ENCODE measurements around the gene TMEM221. TPM values are rescaled to one million over a fixed set of nuclear protein-coding genes. Genes with fewer than 3 reads are reported as not detected.

TMEM221 gene
- total RNA-seq (2011; cell fraction: chromatin; rRNA removed; ENCODE audit: low replicate concordance): 0.62 TPM in 1 of 2 replicates, not detected in the other
- 0.26 TPM in 1 of 2 replicates, not detected in the other for total RNA-seq (2011; cell fraction: nucleolus; rRNA removed)
- 0.22 TPM in 1 of 2 replicates, not detected in the other for total RNA-seq (2011; cell fraction: nucleoplasm; rRNA removed)
- total RNA-seq (2014; rRNA removed) (not detected in 2 replicates), total RNA-seq (2014; rRNA removed; fragmentation: Illumina TruSeq; extraction: Trizol) (not detected in 2 replicates), total RNA-seq (2015; rRNA removed; fragmentation: Illumina TruSeq; extraction: Trizol) (not detected in 2 replicates), total RNA-seq (2021) (not detected in 2 replicates), polyA plus RNA-seq (2011; rRNA removed) (0.15 and 0.35 TPM in 2 replicates), polyA plus RNA-seq (2014; fragmentation: Illumina TruSeq; extraction: Trizol) (not detected in 2 replicates), polyA plus RNA-seq (2014; fragmentation: Nextera tagmentation; extraction: Ambion mirVana) (under 1 TPM in 1 of 2 experiments, not detected in 1; 0.06 TPM), polyA plus RNA-seq (2014; rRNA removed) (not detected in 2 replicates), polyA minus RNA-seq (2011; rRNA and poly(A)+ RNA removed) (not detected in 2 replicates), Bru-seq, nascent RNA (not detected), BruChase-seq, experiment 1, labeled RNA remaining after a 2-hour chase (not detected), BruChase-seq, experiment 2, labeled RNA remaining after a 6-hour chase (not detected)
- polyA plus RNA-seq (2011; cell fraction: cytosol; rRNA removed): 0.10 and 0.18 TPM in 2 replicates
- 0.18 and 0.28 TPM in 2 replicates for polyA plus RNA-seq (2011; cell fraction: nucleus; rRNA removed)
- polyA plus RNA-seq (2012): 0.12 TPM in 1 of 2 replicates, not detected in the other
- not detected in 2 replicates for polyA minus RNA-seq (2011; cell fraction: cytosol; rRNA and poly(A)+ RNA removed)
- 0.22 and 0.27 TPM in 2 replicates for polyA minus RNA-seq (2011; cell fraction: nucleus; rRNA and poly(A)+ RNA removed)
- long read RNA-seq, experiment 1: 0 reads
- long read RNA-seq, experiment 2: 0 reads
- long read RNA-seq, experiment 3: 0 reads

DNA sequence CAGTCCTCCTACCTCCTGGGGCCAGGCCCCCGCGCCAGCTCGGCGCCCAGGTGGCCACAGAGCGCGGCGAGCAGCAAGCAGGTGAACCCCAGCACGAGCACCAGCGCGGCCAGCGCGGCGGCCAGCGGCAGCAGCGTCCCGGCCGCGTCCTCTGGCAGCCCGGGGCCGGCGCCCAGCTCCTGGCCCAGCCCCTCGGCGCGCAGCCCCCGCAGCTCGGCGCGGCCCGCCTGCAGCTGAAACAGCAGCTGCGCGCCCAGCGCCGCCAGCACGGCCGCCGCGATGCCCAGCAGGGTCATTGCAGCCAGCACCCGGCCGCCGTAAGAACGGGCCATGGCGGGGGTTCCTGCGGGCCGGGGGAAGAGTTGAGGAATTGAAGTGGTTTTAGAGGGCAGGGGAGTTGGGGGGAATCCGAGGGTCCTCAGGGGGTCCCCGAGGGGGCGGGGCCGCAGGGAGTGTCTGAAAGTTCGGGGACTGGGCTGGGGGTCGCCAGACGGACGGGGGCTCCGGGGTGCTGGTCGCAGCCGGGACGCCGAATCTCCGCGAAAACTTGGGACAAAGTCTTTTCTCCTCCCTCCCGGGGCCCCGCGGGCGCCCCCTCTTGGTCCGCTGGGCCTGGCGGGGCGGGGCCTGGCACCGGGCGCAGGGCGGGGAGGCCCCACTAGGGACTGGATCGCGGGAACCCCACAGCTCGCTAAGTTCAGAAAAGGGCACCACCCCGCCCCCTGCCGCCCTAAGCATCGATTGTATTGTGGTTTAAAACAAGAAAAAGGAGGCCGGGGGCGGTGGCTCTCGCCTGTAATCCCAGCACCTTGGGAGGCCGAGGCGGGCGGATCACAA, at the start of gene TMEM221:
TMEM221 (minus strand) TSS at position 538 of the 837 bp plus-strand sequence; CDS start at position 332, 206 bp downstream.
- CTCF ChIA-PET (ENCODE audit: low intra/inter-chr PET ratio): interaction anchor here (0.6 to 1.1 kb wide), 2 partner anchors 54 to 1439 kb away, joined by 3 read pairs; no protein-coding TSS in a partner anchor
- no peak for TF ChIP-seq TRIM24 (IDR thresholded peaks at IDR 0.05)
- peak in 1 of 2 experiments; percentile 41; a peak in 1 of 4 replicates for TF ChIP-seq MNT (conservative IDR thresholded peaks at IDR 0.05)
- TF ChIP-seq, protein P1, sequence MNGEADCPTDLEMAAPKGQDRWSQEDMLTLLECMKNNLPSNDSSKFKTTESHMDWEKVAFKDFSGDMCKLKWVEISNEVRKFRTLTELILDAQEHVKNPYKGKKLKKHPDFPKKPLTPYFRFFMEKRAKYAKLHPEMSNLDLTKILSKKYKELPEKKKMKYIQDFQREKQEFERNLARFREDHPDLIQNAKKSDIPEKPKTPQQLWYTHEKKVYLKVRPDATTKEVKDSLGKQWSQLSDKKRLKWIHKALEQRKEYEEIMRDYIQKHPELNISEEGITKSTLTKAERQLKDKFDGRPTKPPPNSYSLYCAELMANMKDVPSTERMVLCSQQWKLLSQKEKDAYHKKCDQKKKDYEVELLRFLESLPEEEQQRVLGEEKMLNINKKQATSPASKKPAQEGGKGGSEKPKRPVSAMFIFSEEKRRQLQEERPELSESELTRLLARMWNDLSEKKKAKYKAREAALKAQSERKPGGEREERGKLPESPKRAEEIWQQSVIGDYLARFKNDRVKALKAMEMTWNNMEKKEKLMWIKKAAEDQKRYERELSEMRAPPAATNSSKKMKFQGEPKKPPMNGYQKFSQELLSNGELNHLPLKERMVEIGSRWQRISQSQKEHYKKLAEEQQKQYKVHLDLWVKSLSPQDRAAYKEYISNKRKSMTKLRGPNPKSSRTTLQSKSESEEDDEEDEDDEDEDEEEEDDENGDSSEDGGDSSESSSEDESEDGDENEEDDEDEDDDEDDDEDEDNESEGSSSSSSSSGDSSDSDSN (IDR thresholded peaks at IDR 0.05; ENCODE audit: borderline replicate concordance in 1 of 2, low read depth in 2 of 2, low read length in 2 of 2): peak; percentile 56 to 72; a peak in 1 of 4 replicates
- TF ChIP-seq ZFX (CRISPR knock-in tag; IDR thresholded peaks at IDR 0.05): peak; percentile 42
- TF ChIP-seq, protein P2, sequence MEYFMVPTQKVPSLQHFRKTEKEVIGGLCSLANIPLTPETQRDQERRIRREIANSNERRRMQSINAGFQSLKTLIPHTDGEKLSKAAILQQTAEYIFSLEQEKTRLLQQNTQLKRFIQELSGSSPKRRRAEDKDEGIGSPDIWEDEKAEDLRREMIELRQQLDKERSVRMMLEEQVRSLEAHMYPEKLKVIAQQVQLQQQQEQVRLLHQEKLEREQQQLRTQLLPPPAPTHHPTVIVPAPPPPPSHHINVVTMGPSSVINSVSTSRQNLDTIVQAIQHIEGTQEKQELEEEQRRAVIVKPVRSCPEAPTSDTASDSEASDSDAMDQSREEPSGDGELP (CRISPR knock-in tag; IDR thresholded peaks at IDR 0.05; ENCODE audit: borderline replicate concordance): 0 out of 2 replicates have a peak, but pooled peaks have one; percentile 28
- no peak for TF ChIP-seq ATF3 (IDR thresholded peaks at IDR 0.05)
- no peak for TF ChIP-seq ATF3 (CRISPR knock-in tag; conservative IDR thresholded peaks at IDR 0.05)
- TF ChIP-seq ZBTB7A (IDR thresholded peaks at IDR 0.05; ENCODE audit: borderline replicate concordance, control insufficient read depth, low read depth, low read length): 0 out of 2 replicates have a peak, but pooled peaks have one; percentile 64

More for the DNA sequence above, at the start of gene TMEM221:
- Histone ChIP-seq H3K9ac (ENCODE audit: insufficient read depth in 1 of 2, low read depth in 2 of 2, low read length in 2 of 2) (peak within 1 kb of the TSS in 1 of 2 experiments; percentile 89; a peak in 2 of 4 replicates), H4K20me1 (replicated peaks; ENCODE audit: control insufficient read depth, insufficient read depth, low read length) (no peaks in the 10 kb centered on the region), H3K36me3 (ENCODE audit: control insufficient read depth, insufficient read depth, low read length) (no peaks in the 10 kb centered on the region), H2AFZ (ENCODE audit: low read depth, low read length) (peak within 1 kb of the TSS; percentile 65; the same call in 1 of the 2 replicates), H3K4me3 (peak within 1 kb of the TSS; percentile 43), H3K4me2 (ENCODE audit: insufficient read depth, low read length) (peak within 1 kb of the TSS; percentile 57; the same call in 1 of the 2 replicates), H3K79me2 (ENCODE audit: control insufficient read depth, insufficient read depth, low read length) (no peaks in the 10 kb centered on the region), H3K9me3 (replicated peaks; ENCODE audit: control insufficient read depth, insufficient read depth, low read depth, low read length) (no peaks in the 10 kb centered on the region), H3K4me1 (replicated peaks in 1 of 2; ENCODE audit: control insufficient read depth in 2 of 2, insufficient read depth in 2 of 2, low read length in 2 of 2) (peaks cover 9 to 27% of the 10 kb centered on the region in 2 experiments; a peak in 4 of 5 replicates), H3K27ac (ENCODE audit: extremely low read depth, low read depth, low read length) (no peak within 1 kb of the TSS), H3K27me3 (ENCODE audit: control insufficient read depth in 2 of 2, insufficient read depth in 2 of 2, low read length in 2 of 2) (peaks cover 0 to 10% of the 10 kb centered on the region in 2 experiments; a peak in 2 of 5 replicates), H3K9me1 (ENCODE audit: control insufficient read depth, insufficient read depth, low read length) (no peaks in the 10 kb centered on the region)
- DNase-seq (ENCODE audit: extremely low read depth in 1 of 4, low spot score in 3 of 4) (peak; percentile 65 to 91 (median 84)), FAIRE-seq (no peak), ATAC-seq (peak; percentile 85)
- intact Hi-C loops (cut with micrococcal nuclease) (loop anchor here (2.0 kb wide), 1 partner anchor 54 kb away; the partner anchor contains the start of gene CCDC194), in situ Hi-C loops (cut with MboI) (loop anchor here (5.0 kb wide), 1 partner anchor 409 kb away; the partner anchor contains the start of gene RPL18A)
- BruUV-seq (replicated peaks): no TSS peak
- POLR2A ChIA-PET: interaction anchor here (0.5 to 1.3 kb wide), 5 partner anchors 18 to 833 kb away, joined by 3 to 5 read pairs (median 4); partner anchors contain the start of genes JUND, MVB12A and PGLS
- 3% methylated on average over 47 of the region's 81 CpGs for WGBS (ENCODE audit: insufficient coverage, low coverage, missing lambda C conversion rate)

Measured in K562 (cell line).